SK-N-SH treated with all-trans-retinoic acid at 6 μM for 48 hours (cell line): ENCODE measurements around the gene COL28A1.

ENCODE experiments used
- ARNTL ChIP-seq: fragments of 450-650 bp; formaldehyde crosslinking; IDR thresholded peaks from 2 replicates; pipeline ENCODE4 v1.5.0; 2020; ENCODE audit warnings: low read depth, mild to moderate bottlenecking, moderate library complexity, borderline replicate concordance
- CREB5 ChIP-seq: fragments of 250-450 bp; sonication (Bioruptor Pico); IDR thresholded peaks from 2 replicates; pipeline ENCODE4 v1.5.1; 2020; ENCODE audit warnings: low read depth, mild to moderate bottlenecking, moderate library complexity
- CSDC2 ChIP-seq: fragments of 250-450 bp; sonication (Bioruptor Pico); IDR thresholded peaks from 2 replicates; pipeline ENCODE4 v1.5.0; 2020; ENCODE audit warnings: mild to moderate bottlenecking, moderate library complexity
- ISL1 ChIP-seq: fragments of 250-450 bp; sonication (Bioruptor Pico); IDR thresholded peaks from 2 replicates; pipeline ENCODE4 v2.1.2; 2022; ENCODE audit warnings: mild to moderate bottlenecking, moderate library complexity
- PATZ1 ChIP-seq: fragments of 250-450 bp; sonication (Bioruptor Pico); IDR thresholded peaks from 2 replicates; pipeline ENCODE4 v1.8.0; 2020; ENCODE audit warnings: mild to moderate bottlenecking, moderate library complexity, borderline replicate concordance
- POU6F1 ChIP-seq: fragments of 250-450 bp; sonication (Bioruptor Pico); IDR thresholded peaks from 2 replicates; pipeline ENCODE4 v1.8.0; 2021; ENCODE audit warnings: low read depth, mild to moderate bottlenecking, moderate library complexity, borderline replicate concordance
- PPARA ChIP-seq: fragments of 250-450 bp; sonication (Bioruptor Pico); IDR thresholded peaks from 2 replicates; pipeline ENCODE4 v1.5.0; 2020; ENCODE audit warnings: mild to moderate bottlenecking, borderline replicate concordance
- TCF4 ChIP-seq: fragments of 250-450 bp; sonication (Bioruptor Pico); IDR thresholded peaks from 2 replicates; pipeline ENCODE4 v1.8.0; 2021; ENCODE audit warnings: mild to moderate bottlenecking, moderate library complexity, borderline replicate concordance
- TOX ChIP-seq: fragments of 250-450 bp; sonication (Bioruptor Pico); IDR thresholded peaks from 2 replicates; pipeline ENCODE4 v1.8.0; 2021; ENCODE audit warnings: mild to moderate bottlenecking, moderate library complexity, borderline replicate concordance
- ZC3H10 ChIP-seq: fragments of 250-450 bp; sonication (Bioruptor Pico); IDR thresholded peaks from 2 replicates; pipeline ENCODE4 v1.5.1; 2021; ENCODE audit warnings: mild to moderate bottlenecking, moderate library complexity
- ZFP30 ChIP-seq: fragments of 450-650 bp; formaldehyde crosslinking; IDR thresholded peaks from 2 replicates; pipeline ENCODE4 v1.5.0; 2022; ENCODE audit warnings: mild to moderate bottlenecking, moderate library complexity
- ZNF8 ChIP-seq: fragments of 450-650 bp; formaldehyde crosslinking; IDR thresholded peaks from 2 replicates; pipeline ENCODE4 v1.5.0; 2020; ENCODE audit warnings: mild to moderate bottlenecking, moderate library complexity

- TF ChIP-seq ARNTL (CRISPR knock-in tag): no peak
- no peak for TF ChIP-seq ZC3H10 (CRISPR knock-in tag)
- TF ChIP-seq CREB5 (CRISPR knock-in tag): no peak
- no peak for TF ChIP-seq ZFP30 (CRISPR knock-in tag)
- no peak for TF ChIP-seq PATZ1
- no peak for TF ChIP-seq ISL1
- no peak for TF ChIP-seq TOX (CRISPR knock-in tag)
- no peak for TF ChIP-seq TCF4 (CRISPR knock-in tag)
- TF ChIP-seq CSDC2 (CRISPR knock-in tag): no peak
- no peak for TF ChIP-seq PPARA
- no peak for TF ChIP-seq POU6F1
- TF ChIP-seq ZNF8 (CRISPR knock-in tag): no peak
Observed at GRCh38 chr7:7527047-7527446, 8.6 kb downstream of the COL28A1 start.
